Measurements from ENCODE around the gene GAB2.

GAB2 gene

GRCh38 chr11:78338138-78338537, 79.5 kb downstream of the GAB2 start:
- peaks cover 5% of the 10 kb centered on the region for H3K9me3 Mint-ChIP-seq
- H3K36me3 Mint-ChIP-seq (ENCODE audit: low read depth): peaks cover 4% of the 10 kb centered on the region
- no peaks in the 10 kb centered on the region for H3K27me3 Mint-ChIP-seq (ENCODE audit: low read depth)
- H3K4me1 Mint-ChIP-seq: peaks cover 27% of the 10 kb centered on the region
- H3K4me3 Mint-ChIP-seq: no peak overlapping the region
- peak overlapping the region in 1 of 3 experiments; percentile 44 for H3K27ac Mint-ChIP-seq
- TF ChIP-seq CTCF (IDR thresholded peaks at IDR 0.05; ENCODE audit: unreplicated experiment in 3 of 3): no peak

- peaks cover 4% of the 10 kb centered on the region for H3K36me3 Mint-ChIP-seq (ENCODE audit: low read depth)
- peak overlapping the region in 2 of 3 experiments; percentile 42 to 44 for H3K27ac Mint-ChIP-seq
- no peaks in the 10 kb centered on the region for H3K27me3 Mint-ChIP-seq (ENCODE audit: low read depth)
- H3K4me3 Mint-ChIP-seq: no peak overlapping the region
- peaks cover 31% of the 10 kb centered on the region for H3K4me1 Mint-ChIP-seq
- no peak for TF ChIP-seq CTCF (IDR thresholded peaks at IDR 0.05; ENCODE audit: unreplicated experiment in 3 of 3)
- H3K9me3 Mint-ChIP-seq: peaks cover 5% of the 10 kb centered on the region
Measured at GRCh38 chr11:78337554-78337924, 80.1 kb downstream of the GAB2 start.

GRCh38 chr11:78336877-78337553, 80.6 kb downstream of the GAB2 start:
- no peaks in the 10 kb centered on the region for H3K27me3 Mint-ChIP-seq (ENCODE audit: low read depth)
- peaks cover 37% of the 10 kb centered on the region for H3K4me1 Mint-ChIP-seq
- H3K36me3 Mint-ChIP-seq (ENCODE audit: low read depth): peaks cover 4% of the 10 kb centered on the region
- H3K9me3 Mint-ChIP-seq: peaks cover 5% of the 10 kb centered on the region
- H3K4me3 Mint-ChIP-seq: no peak overlapping the region
- peak overlapping the region in 2 of 3 experiments; percentile 42 to 44 for H3K27ac Mint-ChIP-seq
- TF ChIP-seq CTCF (IDR thresholded peaks at IDR 0.05; ENCODE audit: unreplicated experiment in 3 of 3): no peak

- no peak for TF ChIP-seq CTCF (IDR thresholded peaks at IDR 0.05; ENCODE audit: unreplicated experiment in 3 of 3)
- Mint-ChIP-seq H3K4me3 (no peak overlapping the region), H3K36me3 (ENCODE audit: low read depth) (peaks cover 4% of the 10 kb centered on the region), H3K9me3 (peaks cover 5% of the 10 kb centered on the region), H3K27me3 (ENCODE audit: low read depth) (no peaks in the 10 kb centered on the region), H3K27ac (no peak overlapping the region), H3K4me1 (peaks cover 28% of the 10 kb centered on the region)
Measured at GRCh38 chr11:78334109-78334508, 83.5 kb downstream of the GAB2 start.

- Mint-ChIP-seq H3K36me3 (ENCODE audit: low read depth) (peaks cover 4% of the 10 kb centered on the region), H3K27ac (peak overlapping the region in 1 of 3 experiments; percentile 3), H3K4me1 (peaks cover 26% of the 10 kb centered on the region), H3K4me3 (no peak overlapping the region), H3K9me3 (peaks cover 5% of the 10 kb centered on the region), H3K27me3 (ENCODE audit: low read depth) (no peaks in the 10 kb centered on the region)
- TF ChIP-seq CTCF (IDR thresholded peaks at IDR 0.05; ENCODE audit: unreplicated experiment in 3 of 3): no peak
Measured at GRCh38 chr11:78332872-78333271, 84.7 kb downstream of the GAB2 start.

Measured in nephron (organoid).